Measurements from ENCODE around the gene REXO5. TPM values are rescaled to one million over a fixed set of nuclear protein-coding genes. Genes with fewer than 3 reads are reported as not detected.
A peak's percentile ranks its signal among the peaks of the same experiment; 100 is the strongest.

The REXO5 gene
- total RNA-seq, 2 experiments from 2014 or later = 26.5 to 38.9 TPM

GRCh38 chr16:20874088-20874581 lies 67.8 kb downstream of the REXO5 start:
- no peak for TF ChIP-seq CTCF (conservative IDR thresholded peaks at IDR 0.05; ENCODE audit: low read length)
- TF ChIP-seq EZH2phosphoT487 (IDR thresholded peaks at IDR 0.05; ENCODE audit: borderline replicate concordance, low read depth, low read length) = no peak
- peaks cover 24% of the 10 kb centered on the region for H3K4me1 ChIP-seq (ENCODE audit: insufficient read depth, low read length, poor library complexity, severe bottlenecking)
- ChIA-PET CTCF (ENCODE audit: unreplicated experiment) (interaction anchor here (0.8 to 1.0 kb wide), 2 partner anchors 23 to 132 kb away, joined by 4 to 10 read pairs; no protein-coding TSS in a partner anchor), POLR2A (interaction anchor here (0.5 to 2.1 kb wide), 3 partner anchors 10 to 432 kb away, joined by 4 to 5 read pairs (median 5); no protein-coding TSS in a partner anchor)
- no TSS peak for BruUV-seq (replicated peaks)
- H3K9me2 ChIP-seq (ENCODE audit: insufficient read depth, low read length) = no peaks in the 10 kb centered on the region
- no peaks in the 10 kb centered on the region; the same call in 1 of the 2 replicates for H3K79me2 ChIP-seq (ENCODE audit: insufficient read depth, low read depth, low read length)
- intact Hi-C loops (cut with micrococcal nuclease; ENCODE audit: unreplicated experiment) = loop anchor here (2.0 kb wide), 2 partner anchors 27 to 67 kb away; partner anchors contain the start of genes DCUN1D3, ERI2, LYRM1 and REXO5
- peak overlapping the region; percentile 56 for H3K4me2 ChIP-seq (ENCODE audit: low read length)
- peak overlapping the region; percentile 39 for H3K4me3 ChIP-seq (ENCODE audit: low read depth, low read length, poor library complexity, severe bottlenecking)
- H4K20me1 ChIP-seq (ENCODE audit: insufficient read depth, low read length) = 0 out of 2 replicates have a peak, but pooled peaks cover 4% of the 10 kb centered on the region
- DNase-seq (ENCODE audit: low spot score) = no peak
- peak overlapping the region; percentile 8; the same call in 1 of the 2 replicates for H2AFZ ChIP-seq (ENCODE audit: low read length)
- H3K27ac ChIP-seq (ENCODE audit: low read depth, low read length, poor library complexity, severe bottlenecking) = peak overlapping the region; percentile 69
- no peaks in the 10 kb centered on the region for H3K9me3 ChIP-seq (ENCODE audit: low read length)
- no peaks in the 10 kb centered on the region for H3K36me3 ChIP-seq (ENCODE audit: insufficient read depth, low read length)

GRCh38 chr16:20875355-20875650 lies 69.0 kb downstream of the REXO5 start:
- BruUV-seq (replicated peaks) = no TSS peak
- POLR2A ChIA-PET = interaction anchor here (0.5 to 2.1 kb wide), 4 partner anchors 8 to 74 kb away, joined by 3 to 5 read pairs (median 4); partner anchors contain the start of genes DCUN1D3 and LYRM1
- CTCF ChIA-PET (ENCODE audit: unreplicated experiment) = interaction anchor here (1.0 kb wide), 1 partner anchor 24 kb away, joined by 4 read pairs; no protein-coding TSS in a partner anchor
- Histone ChIP-seq H4K20me1 (ENCODE audit: insufficient read depth, low read length) (0 out of 2 replicates have a peak, but pooled peaks cover 4% of the 10 kb centered on the region), H2AFZ (ENCODE audit: low read length) (peak overlapping the region; percentile 8; the same call in 1 of the 2 replicates), H3K79me2 (ENCODE audit: insufficient read depth, low read depth, low read length) (no peaks in the 10 kb centered on the region; the same call in 1 of the 2 replicates), H3K9me2 (ENCODE audit: insufficient read depth, low read length) (no peaks in the 10 kb centered on the region), H3K36me3 (ENCODE audit: insufficient read depth, low read length) (no peaks in the 10 kb centered on the region), H3K4me1 (ENCODE audit: insufficient read depth, low read length, poor library complexity, severe bottlenecking) (peaks cover 24% of the 10 kb centered on the region), H3K4me2 (ENCODE audit: low read length) (peak overlapping the region; percentile 56), H3K9me3 (ENCODE audit: low read length) (no peaks in the 10 kb centered on the region), H3K4me3 (ENCODE audit: low read depth, low read length, poor library complexity, severe bottlenecking) (peak overlapping the region; percentile 39), H3K27ac (ENCODE audit: low read depth, low read length, poor library complexity, severe bottlenecking) (peak overlapping the region; percentile 69)
- TF ChIP-seq EZH2phosphoT487 (IDR thresholded peaks at IDR 0.05; ENCODE audit: borderline replicate concordance, low read depth, low read length) (no peak), CTCF (conservative IDR thresholded peaks at IDR 0.05; ENCODE audit: low read length) (no peak)
- DNase-seq (ENCODE audit: low spot score) = peak; percentile 8
- intact Hi-C loops (cut with micrococcal nuclease; ENCODE audit: unreplicated experiment) = loop anchor here (2.0 kb wide), 2 partner anchors 25 to 69 kb away; partner anchors contain the start of genes DCUN1D3, ERI2, LYRM1 and REXO5

GRCh38 chr16:20878682-20879147 lies 72.4 kb downstream of the REXO5 start:
- TF ChIP-seq EZH2phosphoT487 (IDR thresholded peaks at IDR 0.05; ENCODE audit: borderline replicate concordance, low read depth, low read length) (no peak), CTCF (conservative IDR thresholded peaks at IDR 0.05; ENCODE audit: low read length) (no peak)
- no peak overlapping the region for H3K4me3 ChIP-seq (ENCODE audit: low read depth, low read length, poor library complexity, severe bottlenecking)

More at GRCh38 chr16:20878682-20879147, 72.4 kb downstream of the REXO5 start:
- H3K4me2 ChIP-seq (ENCODE audit: low read length) = no peak overlapping the region
- BruUV-seq (replicated peaks) = no TSS peak
- 0 out of 2 replicates have a peak, but pooled peaks cover 4% of the 10 kb centered on the region for H3K36me3 ChIP-seq (ENCODE audit: insufficient read depth, low read length)
- H3K9me3 ChIP-seq (ENCODE audit: low read length) = no peaks in the 10 kb centered on the region
- H2AFZ ChIP-seq (ENCODE audit: low read length) = no peak overlapping the region
- H3K27ac ChIP-seq (ENCODE audit: low read depth, low read length, poor library complexity, severe bottlenecking) = no peak overlapping the region
- no peaks in the 10 kb centered on the region; the same call in 1 of the 2 replicates for H3K79me2 ChIP-seq (ENCODE audit: insufficient read depth, low read depth, low read length)
- H3K4me1 ChIP-seq (ENCODE audit: insufficient read depth, low read length, poor library complexity, severe bottlenecking) = peaks cover 20% of the 10 kb centered on the region
- CTCF ChIA-PET (ENCODE audit: unreplicated experiment) = no interaction called here
- no peak for DNase-seq (ENCODE audit: low spot score)
- H4K20me1 ChIP-seq (ENCODE audit: insufficient read depth, low read length) = 0 out of 2 replicates have a peak, but pooled peaks cover 4% of the 10 kb centered on the region
- POLR2A ChIA-PET = interaction anchor here (1.3 kb wide), 1 partner anchor 19 kb away, joined by 3 read pairs; no protein-coding TSS in a partner anchor
- intact Hi-C loops (cut with micrococcal nuclease; ENCODE audit: unreplicated experiment) = no loop called here
- H3K9me2 ChIP-seq (ENCODE audit: insufficient read depth, low read length) = no peaks in the 10 kb centered on the region
